Adrenal gland (tissue), 12 donors: ENCODE data around the gene EIF2D. TPM values are rescaled to one million over a fixed set of nuclear protein-coding genes. Genes with fewer than 3 reads are reported as not detected.
A peak's percentile ranks its signal among the peaks of the same experiment; 100 is the strongest.

Experiments
- DNase-seq, 7 donors: peaks; one replicate each; pipeline ENCODE4 v3.0.0-alpha.2; 2019 to 2020
- H3K27ac ChIP-seq, 5 donors: fragments of 200-600 bp; sonication (generic) in 4 of 5; 1 replicate in 3 of 5; 2 replicates in 2 of 5; pipeline versions ENCODE4 v1.5.1 to v1.8.0; 2016 to 2020; ENCODE audit warnings: mild to moderate bottlenecking in 1 of 5
- H3K27me3 ChIP-seq: fragments of 200-600 bp; 2 replicates; pipeline ENCODE4 v1.8.0; 2021
- H3K36me3 ChIP-seq, 2 donors: fragments of 200-600 bp; replicated peaks in 1 of 2; 1 replicate in 1 of 2; 2 replicates in 1 of 2; pipeline versions ENCODE4 v1.5.1 to v1.8.0; 2018 to 2022
- H3K4me1 ChIP-seq, 2 donors: fragments of 200-600 bp; replicated peaks in 1 of 2; 1 replicate in 1 of 2; 2 replicates in 1 of 2; pipeline versions ENCODE4 v1.5.1 to v1.8.0; 2018 to 2021
- H3K4me3 ChIP-seq, 4 donors: fragments of 200-600 bp; sonication (generic) in 3 of 4; one replicate each; pipeline ENCODE4 v1.5.1; 2016 to 2018
- H3K9me3 ChIP-seq, 3 donors: fragments of 200-600 bp; sonication (generic) in 1 of 3; replicated peaks in 1 of 3; 1 replicate in 2 of 3; 2 replicates in 1 of 3; pipeline versions ENCODE4 v1.5.1 to v1.8.0; 2016 to 2021
- CTCF ChIP-seq, 6 experiments: fragments of 450-650 bp in 4 of 6; fragments of 200-600 bp in 2 of 6; sonication (generic) in 1 of 6; IDR thresholded peaks; 1 replicate in 5 of 6; 2 replicates in 1 of 6; pipeline versions ENCODE4 v1.5.1 to v1.8.0; 2016 to 2021; ENCODE audit warnings: antibody characterized with exemption in 6 of 6, mild to moderate bottlenecking in 2 of 6, moderate library complexity in 1 of 6
- POLR2A ChIP-seq, 2 donors: fragments of 450-650 bp; IDR thresholded peaks; one replicate each; pipeline ENCODE4 v1.6.1; 2017; ENCODE audit warnings: antibody characterized with exemption in 2 of 2, mild to moderate bottlenecking in 2 of 2, moderate library complexity in 1 of 2
- WGBS, 4 donors: extraction: QIAGEN DNeasy Blood & Tissue Kit in 2 of 4; methylation state at CpG; one replicate each; pipeline versions ENCODE4 v1.1.5 to v1.1.7; 2013 to 2017; 5-methylcytosine and 5-hydroxymethylcytosine counted together
- intact Hi-C, 2 donors: fragments of 100-400 bp; cut with DNase I; formaldehyde crosslinking; loops; one replicate each; pipeline versions ENCODE4 v1.14.1 to v1.15.0; 2022 to 2023
- polyA plus RNA-seq, 3 donors: library from polyadenylated mRNA; stranded (reverse); fragments of 200-250 nt in 2 of 3; fragments of 350-450 nt in 1 of 3; fragmentation: Illumina TruSeq in 1 of 3; extraction: RNeasy Lipid Tissue Mini Kit (QIAGEN cat#74804) in 1 of 3; gene quantifications; one replicate each; pipeline ENCODE4 v1.2.3, GENCODE V29; 2013 to 2014
- total RNA-seq, 9 donors: library from RNA; depleted of rRNA in 4 of 9; stranded (reverse); fragments of >200 nt in 4 of 9; fragments of 120-200 nt in 1 of 9; fragmentation: NEBNext Ultra II Directional in 1 of 9; extraction: Animal tissue kit (Norgen Biotek cat#: 25700) in 1 of 9; gene quantifications; one replicate each; pipeline versions ENCODE4 v1.1.0 to v1.2.4, GENCODE V29; 2013 to 2023
- donor health status: healthy with polysubstance abuse.
- donor health status: Bipolar disorder and iron deficiency.
- donor health status: DM: yes; HTN: yes; CAD: no.
- donor health status: DM: no; HTN: no; CAD: no.
- donor health status: DM: no; HTN: no; CAD: no.
- donor health status: DM: yes; HTN: yes; CAD: no.

The EIF2D gene
- total and polyA plus RNA-seq, 12 donors: 31.6 to 95.4 (median 54.0) TPM

- H3K4me3 ChIP-seq: no peak overlapping the region
- H3K27me3 ChIP-seq: no peaks in the 10 kb centered on the region
- 73 to 77% (median 77%) methylated on average over 7 of the region's 7 CpGs for WGBS, 4 donors
- H3K27ac ChIP-seq: no peak overlapping the region
- no peaks in the 10 kb centered on the region for H3K36me3 ChIP-seq
- intact Hi-C loops: no loop called here
- TF ChIP-seq POLR2A (IDR thresholded peaks at IDR 0.05) (no peak), CTCF (IDR thresholded peaks at IDR 0.05) (no peak)
- peaks cover 0 to 7% of the 10 kb centered on the region in 2 donors for H3K4me1 ChIP-seq
- no peak for DNase-seq
- H3K9me3 ChIP-seq: no peaks in the 10 kb centered on the region
These were observed 46.7 kb upstream of the EIF2D start for GRCh38 chr1:206658981-206659273.

GRCh38 chr1:206658264-206658980 is 46.2 kb upstream of the EIF2D start:
- 39 to 49% (median 42%) methylated on average over 20 to 22 of the region's 22 CpGs for WGBS, 4 donors
- peaks cover 0 to 2% of the 10 kb centered on the region in 2 donors for H3K4me1 ChIP-seq

GRCh38 chr1:206657751-206658150 is 45.5 kb upstream of the EIF2D start:
- no peaks in the 10 kb centered on the region for H3K9me3 ChIP-seq
- no peaks in the 10 kb centered on the region for H3K36me3 ChIP-seq
- TF ChIP-seq CTCF (IDR thresholded peaks at IDR 0.05) (no peak), POLR2A (IDR thresholded peaks at IDR 0.05) (no peak)
- no peak overlapping the region for H3K4me3 ChIP-seq
- H3K4me1 ChIP-seq: peaks cover 0 to 2% of the 10 kb centered on the region in 2 donors
- H3K27me3 ChIP-seq: no peaks in the 10 kb centered on the region
- no peak overlapping the region for H3K27ac ChIP-seq
- intact Hi-C loops: no loop called here
- 63 to 69% (median 66%) methylated on average over 6 of the region's 6 CpGs for WGBS, 4 donors
- no peak for DNase-seq

More at GRCh38 chr1:206658264-206658980, 46.2 kb upstream of the EIF2D start:
- no peak overlapping the region for H3K4me3 ChIP-seq
- H3K9me3 ChIP-seq: no peaks in the 10 kb centered on the region
- H3K36me3 ChIP-seq: no peaks in the 10 kb centered on the region
- H3K27ac ChIP-seq: no peak overlapping the region
- H3K27me3 ChIP-seq: no peaks in the 10 kb centered on the region
- peak in 1 of 7 donors; percentile 24 for DNase-seq
- intact Hi-C loops: no loop called here
- TF ChIP-seq CTCF (IDR thresholded peaks at IDR 0.05) (peak; percentile 8 to 58 (median 41)), POLR2A (IDR thresholded peaks at IDR 0.05) (no peak)

- H3K9me3 ChIP-seq: no peaks in the 10 kb centered on the region
- no peak overlapping the region for H3K27ac ChIP-seq
- H3K4me1 ChIP-seq: peaks cover 0 to 2% of the 10 kb centered on the region in 2 donors
- no peak for DNase-seq
- 80 to 81% (median 80%) methylated on average over 3 of the region's 3 CpGs for WGBS, 4 donors
- no peaks in the 10 kb centered on the region for H3K36me3 ChIP-seq
- TF ChIP-seq POLR2A (IDR thresholded peaks at IDR 0.05): no peak
- no peak for TF ChIP-seq CTCF (IDR thresholded peaks at IDR 0.05)
- intact Hi-C loops: no loop called here
- no peaks in the 10 kb centered on the region for H3K27me3 ChIP-seq
- H3K4me3 ChIP-seq: no peak overlapping the region
These were observed 44.7 kb upstream of the EIF2D start for GRCh38 chr1:206656936-206657335.
